ENCODE results near the gene DAAM2.

DNA sequence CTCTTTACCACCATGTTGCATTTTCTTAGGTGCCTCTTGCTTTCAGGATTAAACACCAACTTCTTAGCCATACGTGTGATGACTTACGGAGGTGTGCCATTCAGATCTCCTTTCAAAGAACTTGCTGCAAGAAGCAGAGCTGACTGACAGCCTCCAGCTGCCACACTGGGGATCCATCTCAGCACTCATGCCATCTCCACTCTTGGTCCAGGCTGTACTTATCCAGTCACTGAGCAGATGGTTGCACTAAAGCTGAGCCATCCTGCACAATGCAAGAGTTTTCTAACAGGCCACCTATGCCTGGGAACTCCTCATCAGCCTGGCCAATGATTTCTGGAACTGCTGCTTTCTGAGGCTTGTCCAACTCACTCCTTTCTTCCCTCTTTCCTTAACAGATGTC lies 35.6 kb upstream of the DAAM2 start:
- TF ChIP-seq POLR2A (IDR thresholded peaks at IDR 0.05; ENCODE audit: low read depth, low read length) (no peak), POLR2AphosphoS5 (IDR thresholded peaks at IDR 0.05; ENCODE audit: low read depth, low read length) (no peak)
